OCI-LY1 (cell line): ENCODE measurements around the gene ENTPD2.

Experiments
- H2AFZ ChIP-seq: fragments of 200-600 bp; sonication (generic), shearing (Covaris generic); 2 replicates; pipeline ENCODE4 v1.6.0; 2014; ENCODE audit warnings: antibody characterized with exemption, mild to moderate bottlenecking, low read length
- H3F3A ChIP-seq: fragments of 200-600 bp; sonication (generic), shearing (Covaris generic); 2 replicates; pipeline ENCODE4 v1.6.0; 2014; ENCODE audit warnings: mild to moderate bottlenecking, antibody characterized with exemption, low read length, moderate library complexity; ENCODE audit not compliant: insufficient read depth
- H3K27ac ChIP-seq: fragments of 200-600 bp; sonication (generic); 2 replicates; pipeline ENCODE4 v1.5.1; 2014; ENCODE audit warnings: low read length, mixed run types, mild to moderate bottlenecking, low read depth; ENCODE audit not compliant: poor library complexity, severe bottlenecking
- H3K27me3 ChIP-seq: fragments of 200-600 bp; sonication (generic); 2 replicates; pipeline ENCODE4 v1.6.0; 2014; ENCODE audit warnings: antibody characterized with exemption, mild to moderate bottlenecking, low read length, moderate library complexity; ENCODE audit not compliant: insufficient read depth
- H3K36me3 ChIP-seq: fragments of 200-600 bp; sonication (generic); 2 replicates; pipeline ENCODE4 v1.6.1; 2014; ENCODE audit warnings: mild to moderate bottlenecking, antibody characterized with exemption, low read length, moderate library complexity, mixed read lengths; ENCODE audit not compliant: insufficient read depth
- H3K4me1 ChIP-seq: fragments of 200-600 bp; sonication (generic); 2 replicates; pipeline ENCODE4 v1.5.1; 2014; ENCODE audit warnings: mild to moderate bottlenecking, low read length, moderate library complexity; ENCODE audit not compliant: insufficient read depth, severe bottlenecking
- H3K4me2 ChIP-seq: fragments of 200-600 bp; sonication (generic), shearing (Covaris generic); 2 replicates; pipeline ENCODE4 v1.6.1; 2014; ENCODE audit warnings: low read length
- H3K4me3 ChIP-seq: fragments of 200-600 bp; sonication (generic); 2 replicates; pipeline ENCODE4 v1.5.1; 2014; ENCODE audit warnings: low read length, low read depth, mild to moderate bottlenecking, mixed read lengths; ENCODE audit not compliant: poor library complexity, severe bottlenecking
- H3K79me2 ChIP-seq: fragments of 200-600 bp; shearing (Covaris generic); 2 replicates; pipeline ENCODE4 v1.6.1; 2016; ENCODE audit warnings: mixed run types, low read length, mixed read lengths; ENCODE audit not compliant: insufficient read depth
- H3K9ac ChIP-seq: fragments of 200-600 bp; sonication (generic), shearing (Covaris generic); 2 replicates; pipeline ENCODE4 v1.6.1; 2014; ENCODE audit warnings: mild to moderate bottlenecking, low read length, mixed read lengths
- H3K9me2 ChIP-seq: fragments of 200-600 bp; sonication (generic), shearing (Covaris generic); 2 replicates; pipeline ENCODE4 v1.6.1; 2014; ENCODE audit warnings: low read depth, mild to moderate bottlenecking, low read length, mixed read lengths
- H3K9me3 ChIP-seq: fragments of 200-600 bp; shearing (Covaris generic); 2 replicates; pipeline ENCODE4 v1.6.1; 2014; ENCODE audit warnings: low read length, mixed read lengths
- H4K20me1 ChIP-seq: fragments of 200-600 bp; sonication (generic), shearing (Covaris generic); 2 replicates; pipeline ENCODE4 v1.6.0; 2016; ENCODE audit warnings: mild to moderate bottlenecking, low read length; ENCODE audit not compliant: insufficient read depth
- EZH2 ChIP-seq: fragments of 200-600 bp; sonication (generic), shearing (Covaris generic); IDR thresholded peaks from 2 replicates; pipeline ENCODE4 v1.8.0; 2017; ENCODE audit warnings: borderline replicate concordance, mixed run types, mild to moderate bottlenecking, antibody characterized with exemption, low read length, moderate library complexity, mixed read lengths
- TF ChIP-seq, protein P1 (sequence below): fragments of 200-600 bp; sonication (generic), shearing (Covaris generic); IDR thresholded peaks from 2 replicates; pipeline ENCODE4 v1.5.1; 2017; ENCODE audit warnings: mild to moderate bottlenecking, antibody characterized with exemption, low read length, moderate library complexity, mixed read lengths

The ENTPD2 gene

DNA sequence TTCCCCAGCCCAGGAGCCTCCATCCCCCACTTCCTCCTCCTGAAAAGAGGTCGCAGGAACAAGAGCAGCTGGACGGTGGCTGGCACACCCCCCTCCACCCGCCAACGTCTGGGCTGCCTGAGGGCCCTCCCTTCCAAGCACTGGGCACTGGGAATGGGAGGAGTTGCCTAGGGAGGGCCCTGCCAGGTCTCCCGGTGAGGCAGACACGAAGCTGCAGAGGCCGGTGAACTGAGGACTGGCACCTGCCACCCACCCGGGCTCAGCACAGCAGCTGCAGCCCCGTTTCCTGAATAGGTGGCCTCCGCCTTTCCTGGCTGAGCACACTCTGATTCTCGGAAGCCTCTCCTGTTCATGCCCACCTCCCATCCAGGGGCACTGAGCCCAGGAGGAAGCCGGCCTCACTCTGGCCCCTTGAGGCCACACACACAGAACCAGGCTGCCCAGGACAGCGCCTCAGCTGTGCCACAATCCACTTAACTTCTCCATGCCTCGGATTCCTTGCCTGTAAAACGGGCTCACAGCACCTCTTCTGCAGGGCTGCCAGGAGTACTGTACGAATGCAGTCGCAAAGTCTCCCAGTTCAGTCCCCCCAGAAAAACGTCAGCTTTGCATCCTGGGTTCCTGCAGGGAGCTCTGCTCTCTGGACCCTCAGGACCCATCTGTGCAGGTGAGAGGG is 9.2 kb downstream of the ENTPD2 start:
- Histone ChIP-seq H3K27me3 (peaks cover 20% of the 10 kb centered on the region; the same call in 1 of the 2 replicates), H2AFZ (no peak overlapping the region), H3K9me3 (no peaks in the 10 kb centered on the region), H3K4me1 (peaks cover 7% of the 10 kb centered on the region), H3K9ac (no peak overlapping the region), H3K27ac (no peak overlapping the region), H3K79me2 (no peaks in the 10 kb centered on the region), H3F3A (no peaks in the 10 kb centered on the region), H3K36me3 (no peaks in the 10 kb centered on the region), H3K4me2 (no peak overlapping the region), H4K20me1 (no peaks in the 10 kb centered on the region), H3K9me2 (no peaks in the 10 kb centered on the region), H3K4me3 (no peak overlapping the region)
- TF ChIP-seq, protein P1, sequence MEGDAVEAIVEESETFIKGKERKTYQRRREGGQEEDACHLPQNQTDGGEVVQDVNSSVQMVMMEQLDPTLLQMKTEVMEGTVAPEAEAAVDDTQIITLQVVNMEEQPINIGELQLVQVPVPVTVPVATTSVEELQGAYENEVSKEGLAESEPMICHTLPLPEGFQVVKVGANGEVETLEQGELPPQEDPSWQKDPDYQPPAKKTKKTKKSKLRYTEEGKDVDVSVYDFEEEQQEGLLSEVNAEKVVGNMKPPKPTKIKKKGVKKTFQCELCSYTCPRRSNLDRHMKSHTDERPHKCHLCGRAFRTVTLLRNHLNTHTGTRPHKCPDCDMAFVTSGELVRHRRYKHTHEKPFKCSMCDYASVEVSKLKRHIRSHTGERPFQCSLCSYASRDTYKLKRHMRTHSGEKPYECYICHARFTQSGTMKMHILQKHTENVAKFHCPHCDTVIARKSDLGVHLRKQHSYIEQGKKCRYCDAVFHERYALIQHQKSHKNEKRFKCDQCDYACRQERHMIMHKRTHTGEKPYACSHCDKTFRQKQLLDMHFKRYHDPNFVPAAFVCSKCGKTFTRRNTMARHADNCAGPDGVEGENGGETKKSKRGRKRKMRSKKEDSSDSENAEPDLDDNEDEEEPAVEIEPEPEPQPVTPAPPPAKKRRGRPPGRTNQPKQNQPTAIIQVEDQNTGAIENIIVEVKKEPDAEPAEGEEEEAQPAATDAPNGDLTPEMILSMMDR = no peak
- no peak for TF ChIP-seq EZH2

- no peaks in the 10 kb centered on the region for H3K36me3 ChIP-seq
- H3K9me3 ChIP-seq = no peaks in the 10 kb centered on the region
- H3K9me2 ChIP-seq = no peaks in the 10 kb centered on the region
- no peak overlapping the region for H3K9ac ChIP-seq
- no peak overlapping the region for H3K27ac ChIP-seq
- peaks cover 20% of the 10 kb centered on the region for H3K27me3 ChIP-seq
- H4K20me1 ChIP-seq = no peaks in the 10 kb centered on the region
- H3K79me2 ChIP-seq = no peaks in the 10 kb centered on the region
- H3K4me1 ChIP-seq = peaks cover 7% of the 10 kb centered on the region
- H3K4me2 ChIP-seq = no peak overlapping the region
- TF ChIP-seq, protein P1 = no peak
- no peak for TF ChIP-seq EZH2
- H2AFZ ChIP-seq = no peak overlapping the region
- no peak overlapping the region for H3K4me3 ChIP-seq
- no peaks in the 10 kb centered on the region for H3F3A ChIP-seq
These were observed 9.8 kb downstream of the ENTPD2 start for GRCh38 chr9:137044037-137044436.

DNA sequence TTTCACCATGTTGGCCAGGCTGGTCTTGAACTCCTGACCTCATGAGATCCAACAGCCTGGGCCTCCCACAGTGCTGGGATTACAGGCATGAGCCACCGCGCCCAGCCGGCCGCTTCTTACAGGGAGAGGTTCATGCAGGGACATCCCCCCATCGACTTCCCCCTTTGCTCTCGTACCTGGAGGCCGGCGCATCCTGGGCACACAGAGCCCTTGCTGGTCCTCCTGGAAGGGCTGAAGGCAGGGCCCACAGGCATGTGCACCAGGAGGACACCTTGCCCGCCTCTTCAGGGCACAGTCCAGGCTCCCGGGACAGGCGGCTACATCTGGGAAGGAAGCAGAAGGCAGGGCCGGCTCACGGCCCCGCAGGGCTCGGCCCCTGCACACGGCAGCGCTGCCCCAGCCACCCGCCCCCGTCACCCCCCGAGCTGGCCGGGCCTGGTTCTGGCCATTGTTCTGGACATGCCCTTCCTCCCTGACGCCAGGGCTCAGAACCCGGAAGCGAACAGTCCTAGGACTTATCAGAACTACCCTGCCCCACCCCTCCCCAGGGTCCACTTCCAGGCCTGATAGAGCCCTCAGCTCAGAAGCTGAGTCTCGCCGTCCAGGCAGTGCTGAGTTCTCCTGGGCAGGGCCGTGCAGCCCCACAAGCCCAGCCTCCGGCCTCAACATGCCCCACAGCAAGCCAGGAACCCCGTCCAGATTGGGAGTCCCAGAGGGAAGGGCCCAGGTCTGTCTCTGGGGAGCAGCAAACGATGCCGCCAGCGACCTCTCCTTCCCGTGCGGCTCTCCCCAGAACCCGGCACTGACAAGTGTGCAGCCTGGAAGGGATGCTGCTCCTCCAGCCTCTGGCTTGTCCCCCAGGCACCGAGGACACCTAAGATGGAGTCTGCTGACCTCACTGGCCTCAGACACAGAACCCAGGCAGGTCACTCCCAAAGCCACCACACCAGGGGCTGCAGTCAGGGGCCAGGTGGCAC is 10.8 kb downstream of the ENTPD2 start:
- no peak for TF ChIP-seq EZH2
- TF ChIP-seq, protein P1 = no peak
- Histone ChIP-seq H3K4me2 (no peak overlapping the region), H4K20me1 (no peaks in the 10 kb centered on the region), H3K27ac (no peak overlapping the region), H3K9me3 (no peaks in the 10 kb centered on the region), H3K27me3 (peaks cover 20% of the 10 kb centered on the region), H3K9ac (no peak overlapping the region), H3K4me1 (peaks cover 7% of the 10 kb centered on the region), H3F3A (no peaks in the 10 kb centered on the region), H2AFZ (no peak overlapping the region), H3K9me2 (no peaks in the 10 kb centered on the region), H3K4me3 (no peak overlapping the region), H3K79me2 (no peaks in the 10 kb centered on the region), H3K36me3 (no peaks in the 10 kb centered on the region)
